HUES64 (cell line): Measurements from ENCODE around the gene XRCC4.

Experiments
- H3K27ac ChIP-seq: 2 replicates; pipeline ENCODE4 v1.7.0; 2013; ENCODE audit warnings: low read depth, low read length, inconsistent platforms
- H3K27me3 ChIP-seq: 2 replicates; pipeline ENCODE4 v1.6.1; 2013; ENCODE audit warnings: mild to moderate bottlenecking, low read length; ENCODE audit not compliant: insufficient read depth
- H3K36me3 ChIP-seq: 2 replicates; pipeline ENCODE4 v1.6.1; 2013; ENCODE audit warnings: mild to moderate bottlenecking, low read length; ENCODE audit not compliant: insufficient read depth
- H3K4me1 ChIP-seq: 2 replicates; pipeline ENCODE4 v1.6.1; 2013; ENCODE audit warnings: mild to moderate bottlenecking, low read length, moderate library complexity; ENCODE audit not compliant: insufficient read depth
- H3K4me3 ChIP-seq: 2 replicates; pipeline ENCODE4 v1.5.1; 2013; ENCODE audit warnings: mild to moderate bottlenecking, low read length, moderate library complexity
- H3K9ac ChIP-seq: 2 replicates; pipeline ENCODE4 v1.6.1; 2013; ENCODE audit warnings: mild to moderate bottlenecking, low read depth, low read length
- H3K9me3 ChIP-seq: 2 replicates; pipeline ENCODE4 v1.6.1; 2013; ENCODE audit warnings: low read depth, low read length; ENCODE audit not compliant: insufficient read depth
- WGBS: fragments of 150-250, 120-280 bp; methylation state at CpG from one replicate; pipeline ENCODE4 v1.1.7; 2013; ENCODE audit warnings: missing lambda C conversion rate; 5-methylcytosine and 5-hydroxymethylcytosine counted together

XRCC4 gene

DNA sequence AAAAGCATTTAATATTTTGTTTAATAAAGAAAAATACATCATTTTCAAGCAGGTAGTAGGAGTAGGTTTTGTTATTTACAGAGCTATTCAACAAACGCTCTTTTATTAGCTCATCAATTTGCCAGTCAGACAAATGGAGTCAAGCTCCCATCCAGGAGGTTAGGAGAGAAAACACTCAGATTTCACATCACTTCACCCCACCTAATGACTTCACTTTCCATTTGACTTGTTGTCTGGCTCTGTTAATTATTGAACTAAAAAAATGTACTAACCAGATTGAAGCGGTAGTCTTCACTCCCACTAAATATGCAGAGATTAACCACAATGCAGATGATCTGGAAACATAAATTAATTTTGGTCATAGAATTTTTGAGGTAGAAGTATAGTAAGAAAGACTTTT, 200.6 kb downstream of the XRCC4 start:
- H3K4me1 ChIP-seq: peaks cover 16% of the 10 kb centered on the region; the same call in 1 of the 2 replicates
- 100% methylated on average over 1 of the region's 2 CpGs for WGBS
- H3K36me3 ChIP-seq: no peaks in the 10 kb centered on the region
- no peaks in the 10 kb centered on the region for H3K9me3 ChIP-seq
- no peaks in the 10 kb centered on the region for H3K27me3 ChIP-seq
- no peak overlapping the region for H3K9ac ChIP-seq
- H3K27ac ChIP-seq: no peak overlapping the region
- H3K4me3 ChIP-seq: no peak overlapping the region

- WGBS: 100% methylated on average over 1 of the region's 2 CpGs
These were observed 203.8 kb downstream of the XRCC4 start for GRCh38 chr5:83281176-83281575.

DNA sequence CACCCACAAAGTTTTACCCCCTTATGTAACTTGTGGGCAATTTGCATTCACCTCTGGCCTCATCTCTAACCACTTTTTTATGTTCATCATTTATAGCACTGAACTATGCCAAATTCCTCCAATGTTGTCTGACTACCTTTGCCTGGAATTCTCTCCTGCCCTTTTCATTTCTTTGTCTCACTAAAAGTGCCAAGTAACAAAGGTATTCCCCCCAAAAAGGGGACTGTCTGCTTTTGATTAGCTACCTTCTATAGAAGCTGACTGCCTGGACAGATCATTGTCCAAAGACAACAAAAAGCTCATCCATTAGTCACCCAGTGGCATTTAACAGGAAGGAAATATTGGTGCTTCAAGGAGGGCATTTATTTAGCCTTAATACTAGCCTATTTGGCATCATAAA, 204.3 kb downstream of the XRCC4 start:
- Histone ChIP-seq H3K9ac (no peak overlapping the region), H3K27ac (no peak overlapping the region), H3K27me3 (no peaks in the 10 kb centered on the region), H3K4me1 (peaks cover 16% of the 10 kb centered on the region; the same call in 1 of the 2 replicates), H3K4me3 (no peak overlapping the region), H3K36me3 (no peaks in the 10 kb centered on the region), H3K9me3 (no peaks in the 10 kb centered on the region)

More at GRCh38 chr5:83281176-83281575, 203.8 kb downstream of the XRCC4 start:
- Histone ChIP-seq H3K4me1 (peaks cover 16% of the 10 kb centered on the region; the same call in 1 of the 2 replicates), H3K27ac (no peak overlapping the region), H3K4me3 (no peak overlapping the region), H3K9me3 (no peaks in the 10 kb centered on the region), H3K9ac (no peak overlapping the region), H3K36me3 (no peaks in the 10 kb centered on the region), H3K27me3 (no peaks in the 10 kb centered on the region)

GRCh38 chr5:83283761-83284160, 206.4 kb downstream of the XRCC4 start:
- Histone ChIP-seq H3K36me3 (no peaks in the 10 kb centered on the region), H3K4me1 (peaks cover 16% of the 10 kb centered on the region; the same call in 1 of the 2 replicates), H3K9me3 (no peaks in the 10 kb centered on the region), H3K27ac (no peak overlapping the region), H3K27me3 (no peaks in the 10 kb centered on the region), H3K9ac (no peak overlapping the region), H3K4me3 (no peak overlapping the region)
- 83% methylated on average over 1 of the region's 3 CpGs for WGBS

GRCh38 chr5:83285661-83286398, 208.5 kb downstream of the XRCC4 start:
- Histone ChIP-seq H3K27ac (no peak overlapping the region), H3K9ac (no peak overlapping the region), H3K27me3 (no peaks in the 10 kb centered on the region), H3K4me1 (peaks cover 14% of the 10 kb centered on the region; the same call in 1 of the 2 replicates), H3K9me3 (no peaks in the 10 kb centered on the region), H3K4me3 (no peak overlapping the region), H3K36me3 (no peaks in the 10 kb centered on the region)
- WGBS: 95% methylated on average over 7 of the region's 7 CpGs

DNA sequence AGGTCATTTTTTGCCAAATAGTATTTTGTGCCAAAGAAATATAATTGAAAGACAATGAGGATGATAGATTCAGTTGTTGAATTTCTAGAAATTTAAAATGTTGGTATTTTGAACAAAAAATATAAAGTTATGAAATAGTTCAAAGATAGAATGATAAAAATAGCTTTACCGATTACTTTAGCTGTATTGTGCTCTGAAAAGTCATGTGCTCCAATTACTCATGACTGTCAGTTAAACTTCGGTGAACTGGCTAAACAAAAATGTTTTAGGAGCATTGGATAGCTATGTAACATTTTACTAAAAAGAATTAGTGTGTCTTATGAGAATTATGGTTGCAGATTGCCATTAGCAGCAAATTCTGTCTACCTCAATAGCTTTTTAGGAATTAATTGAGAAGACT, 216.9 kb downstream of the XRCC4 start:
- Histone ChIP-seq H3K36me3 (no peaks in the 10 kb centered on the region), H3K27ac (no peak overlapping the region), H3K9me3 (peaks cover 5% of the 10 kb centered on the region; the same call in 1 of the 2 replicates), H3K4me3 (no peak overlapping the region), H3K27me3 (no peaks in the 10 kb centered on the region), H3K9ac (no peak overlapping the region), H3K4me1 (no peaks in the 10 kb centered on the region)
- WGBS: 92% methylated on average over 2 of the region's 2 CpGs

DNA sequence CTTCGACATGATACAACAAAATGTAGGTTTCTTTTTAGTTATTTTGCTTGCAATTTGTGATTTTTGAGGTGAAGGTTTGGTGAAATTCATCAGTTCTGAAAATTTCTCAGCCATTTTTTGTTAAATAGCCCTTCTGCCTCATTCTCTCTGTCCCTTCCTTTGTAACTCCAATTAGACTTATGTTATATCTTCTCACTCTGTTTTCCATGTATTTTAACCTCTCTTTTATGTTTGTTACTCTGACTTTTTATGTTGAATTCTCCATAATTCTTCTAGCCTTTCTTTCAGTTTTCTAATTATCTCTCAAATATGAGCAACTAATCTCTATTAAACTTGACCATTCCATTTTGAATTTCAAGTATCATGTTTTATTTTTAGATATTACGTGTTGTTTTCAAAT, 222.0 kb downstream of the XRCC4 start:
- WGBS: 94% methylated on average over 1 of the region's 2 CpGs
- no peaks in the 10 kb centered on the region for H3K36me3 ChIP-seq
- no peak overlapping the region for H3K9ac ChIP-seq
- H3K27ac ChIP-seq: no peak overlapping the region
- no peak overlapping the region for H3K4me3 ChIP-seq
- no peaks in the 10 kb centered on the region for H3K27me3 ChIP-seq
- peaks cover 9% of the 10 kb centered on the region; the same call in 1 of the 2 replicates for H3K9me3 ChIP-seq
- no peaks in the 10 kb centered on the region for H3K4me1 ChIP-seq

- Histone ChIP-seq H3K36me3 (no peaks in the 10 kb centered on the region), H3K27me3 (no peaks in the 10 kb centered on the region), H3K4me1 (no peaks in the 10 kb centered on the region), H3K9ac (no peak overlapping the region), H3K9me3 (no peaks in the 10 kb centered on the region), H3K27ac (no peak overlapping the region), H3K4me3 (no peak overlapping the region)
- WGBS: 53% methylated on average over 3 of the region's 3 CpGs
These were observed 229.4 kb downstream of the XRCC4 start for GRCh38 chr5:83306572-83307241.

GRCh38 chr5:83312663-83313062, 235.3 kb downstream of the XRCC4 start:
- peaks cover 4% of the 10 kb centered on the region; the same call in 1 of the 2 replicates for H3K9me3 ChIP-seq
- no peak overlapping the region for H3K9ac ChIP-seq
- no peaks in the 10 kb centered on the region for H3K27me3 ChIP-seq
- H3K4me1 ChIP-seq: no peaks in the 10 kb centered on the region
- H3K36me3 ChIP-seq: no peaks in the 10 kb centered on the region
- H3K4me3 ChIP-seq: no peak overlapping the region
- 92% methylated on average over 2 of the region's 2 CpGs for WGBS
- no peak overlapping the region for H3K27ac ChIP-seq

DNA sequence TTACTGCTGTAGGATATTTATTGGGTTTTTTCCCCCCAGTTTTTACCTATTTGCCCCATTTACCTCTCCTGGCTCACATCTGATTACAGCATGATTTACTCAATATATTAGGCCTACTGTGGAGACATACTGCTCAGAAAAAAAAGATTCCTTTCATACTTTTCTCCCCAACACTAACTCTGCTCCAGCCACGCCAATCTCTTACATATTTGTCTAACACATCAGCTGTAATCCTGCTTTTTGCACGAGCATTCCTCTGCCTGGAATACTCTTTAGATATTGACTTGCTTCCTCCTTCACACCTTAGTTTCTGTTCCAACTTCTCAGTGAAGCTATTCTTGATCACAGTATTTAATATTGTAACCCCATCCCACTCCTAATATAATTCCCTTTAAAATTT, 236.1 kb downstream of the XRCC4 start:
- H3K27me3 ChIP-seq: no peaks in the 10 kb centered on the region
- H3K9me3 ChIP-seq: peaks cover 4% of the 10 kb centered on the region; the same call in 1 of the 2 replicates
- 90% methylated on average over 2 of the region's 2 CpGs for WGBS
- H3K9ac ChIP-seq: no peak overlapping the region
- no peak overlapping the region for H3K4me3 ChIP-seq
- no peaks in the 10 kb centered on the region for H3K4me1 ChIP-seq
- no peaks in the 10 kb centered on the region for H3K36me3 ChIP-seq
- H3K27ac ChIP-seq: no peak overlapping the region

DNA sequence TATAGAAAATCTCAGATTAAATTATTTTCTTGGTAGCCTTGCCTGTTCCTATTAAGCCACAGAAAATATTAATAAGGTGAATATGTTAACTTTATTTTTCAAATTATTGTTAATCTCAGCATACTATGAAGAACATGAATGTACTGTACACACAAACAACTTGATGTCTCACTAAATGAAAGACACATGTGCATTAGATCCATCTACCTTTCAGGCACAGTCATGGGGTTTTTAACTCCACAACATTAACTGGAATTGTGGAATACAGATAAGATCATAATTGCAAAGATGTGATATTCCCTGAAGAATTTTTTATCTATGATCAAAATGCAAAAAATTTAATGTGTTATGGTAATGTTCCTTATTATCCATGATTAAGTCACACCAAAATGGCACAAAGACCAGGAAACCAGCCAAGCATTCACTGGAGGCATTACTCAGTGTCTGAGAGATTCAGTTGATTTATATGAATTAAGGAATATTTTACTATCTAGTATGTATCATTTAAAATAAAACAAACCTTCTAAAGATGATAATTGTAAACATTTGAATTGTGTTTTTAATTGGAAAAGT, 244.2 kb downstream of the XRCC4 start:
- H3K27ac ChIP-seq: no peak overlapping the region

More for the DNA sequence above, 244.2 kb downstream of the XRCC4 start:
- Histone ChIP-seq H3K36me3 (no peaks in the 10 kb centered on the region), H3K9ac (no peak overlapping the region), H3K4me3 (no peak overlapping the region), H3K27me3 (no peaks in the 10 kb centered on the region), H3K4me1 (no peaks in the 10 kb centered on the region), H3K9me3 (no peaks in the 10 kb centered on the region)
